Activated CD4-positive, alpha-beta T cell treated with anti-CD3 and anti-CD28 coated beads, Interleukin-2, amount 50 U/mL, for 48 hours (primary cell): Measurements from ENCODE around the gene KCNQ1.

Source experiments
- DNase-seq, 2 experiments: peaks; one replicate each; pipeline ENCODE4 v3.0.0-alpha.2; 2020

The KCNQ1 gene

DNA sequence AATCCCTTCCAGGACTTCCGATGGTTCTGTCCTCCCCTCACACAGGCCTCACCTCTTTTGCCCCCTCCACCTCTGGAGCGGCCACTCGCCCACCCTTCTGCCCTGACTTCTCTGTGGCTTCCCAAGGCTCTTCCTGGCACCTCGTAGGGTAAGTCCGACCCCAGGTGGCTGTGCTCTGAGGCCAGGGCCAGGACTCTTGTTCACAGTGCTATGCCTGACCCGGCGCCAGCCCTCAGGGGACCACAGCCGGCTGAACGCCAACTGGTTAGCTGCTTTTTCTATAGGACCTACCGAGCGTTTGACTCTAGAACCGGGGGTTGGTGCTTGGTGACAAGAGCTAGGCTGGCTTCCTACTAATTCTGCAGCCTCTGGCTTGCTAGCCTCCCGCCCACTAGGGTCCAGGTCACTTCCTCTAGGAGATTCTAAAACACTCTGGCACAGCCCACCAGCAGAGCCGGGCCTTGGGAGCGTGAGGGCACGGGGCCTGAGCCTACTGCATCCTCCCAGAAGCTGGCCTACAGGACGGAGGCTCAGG, 283.4 kb downstream of the KCNQ1 start:
- DNase-seq, result no peak

DNA sequence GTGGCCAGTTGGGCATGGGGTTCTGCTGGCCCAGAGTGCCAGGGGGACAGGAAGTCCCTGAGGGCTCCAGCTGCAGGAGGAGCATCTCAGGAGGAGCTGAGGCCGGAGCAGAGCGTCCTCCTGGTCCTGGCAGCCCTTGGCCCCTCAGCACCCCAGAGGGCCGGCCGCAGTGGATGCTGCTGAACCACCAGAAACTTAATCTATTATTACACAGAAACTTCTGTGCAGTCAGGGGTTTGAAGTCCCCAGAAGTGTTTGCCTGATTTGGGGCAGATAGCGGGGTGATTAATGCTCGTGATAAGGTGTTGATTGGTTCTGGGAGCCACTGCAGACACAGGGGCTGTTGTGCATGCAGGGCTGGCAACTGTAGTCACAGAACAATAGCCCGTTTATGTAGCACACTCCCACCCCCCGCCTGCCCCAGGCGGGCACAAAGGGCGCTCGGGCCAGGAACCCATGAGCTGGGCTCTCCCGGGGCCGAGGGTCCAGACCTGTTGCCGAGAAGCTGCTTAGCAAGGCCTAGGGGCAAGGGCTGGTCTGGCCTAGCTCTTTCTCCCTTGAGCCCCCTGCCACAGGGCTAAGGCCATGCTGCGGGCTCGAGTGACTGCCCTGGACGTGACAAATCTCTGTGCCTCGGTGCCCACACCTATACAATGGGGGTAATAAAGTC, 284.0 kb downstream of the KCNQ1 start:
- no peak for DNase-seq

DNA sequence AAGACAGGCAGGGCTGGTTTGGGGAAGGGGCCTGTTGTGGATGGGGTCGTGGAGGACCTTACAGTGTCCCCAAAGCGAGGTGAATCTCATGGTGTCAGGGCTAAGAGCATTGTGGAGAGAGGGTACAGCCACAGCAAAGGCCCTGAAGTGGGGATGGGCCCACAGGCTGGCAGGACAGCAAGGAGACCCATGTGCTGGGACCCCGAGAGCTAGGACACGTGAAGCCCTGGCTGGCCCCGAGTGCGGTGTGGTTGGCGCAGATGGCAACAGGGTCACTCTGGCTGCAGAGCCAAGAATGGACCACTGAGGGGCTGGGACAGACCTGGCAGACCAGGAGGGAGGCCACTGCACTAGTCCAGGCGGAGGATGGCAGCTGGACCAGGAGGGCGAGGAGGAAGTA, 285.0 kb downstream of the KCNQ1 start:
- DNase-seq, result no peak

DNA sequence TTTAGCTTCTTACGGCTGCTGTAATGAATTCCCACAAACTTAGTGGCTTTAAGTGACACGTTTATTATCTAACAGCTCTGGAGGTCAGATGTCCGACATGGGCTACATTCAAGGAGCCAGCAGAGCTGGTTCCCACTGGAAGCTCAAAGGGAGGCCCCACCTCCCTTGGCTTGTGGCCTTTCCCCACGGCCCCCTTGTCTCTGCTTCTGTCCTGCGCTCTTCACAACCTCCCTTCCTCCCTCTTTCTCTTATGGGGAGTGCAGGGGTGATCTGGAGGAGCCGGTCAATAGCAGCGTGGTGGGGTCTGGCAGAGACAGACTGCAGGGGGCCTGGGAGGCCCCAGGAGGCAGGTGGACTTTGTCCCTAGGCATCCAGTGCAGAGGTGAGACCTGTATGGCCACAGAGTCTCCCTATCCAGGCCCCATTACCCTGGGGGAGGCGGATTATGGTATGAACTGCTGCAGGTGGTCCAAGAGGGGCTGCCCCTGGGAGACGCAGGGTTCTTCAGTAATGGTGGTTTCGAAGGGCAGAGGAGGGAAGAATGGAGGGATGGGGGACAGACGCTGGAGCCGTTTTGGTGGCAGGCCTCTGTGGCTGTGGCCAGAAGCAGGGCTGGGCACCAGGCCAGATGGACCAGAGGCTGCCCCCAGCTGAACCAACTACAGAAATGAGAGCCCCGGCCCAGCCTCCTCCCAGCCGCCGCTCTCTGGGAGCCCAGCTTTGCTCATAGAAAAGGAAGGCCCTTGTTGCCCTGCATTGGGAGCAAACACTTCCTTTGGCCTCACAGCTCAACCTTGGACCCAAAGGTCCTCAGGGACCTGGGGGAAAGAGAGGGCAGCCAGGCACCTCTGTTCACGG, 285.7 kb downstream of the KCNQ1 start:
- no peak for DNase-seq

DNA sequence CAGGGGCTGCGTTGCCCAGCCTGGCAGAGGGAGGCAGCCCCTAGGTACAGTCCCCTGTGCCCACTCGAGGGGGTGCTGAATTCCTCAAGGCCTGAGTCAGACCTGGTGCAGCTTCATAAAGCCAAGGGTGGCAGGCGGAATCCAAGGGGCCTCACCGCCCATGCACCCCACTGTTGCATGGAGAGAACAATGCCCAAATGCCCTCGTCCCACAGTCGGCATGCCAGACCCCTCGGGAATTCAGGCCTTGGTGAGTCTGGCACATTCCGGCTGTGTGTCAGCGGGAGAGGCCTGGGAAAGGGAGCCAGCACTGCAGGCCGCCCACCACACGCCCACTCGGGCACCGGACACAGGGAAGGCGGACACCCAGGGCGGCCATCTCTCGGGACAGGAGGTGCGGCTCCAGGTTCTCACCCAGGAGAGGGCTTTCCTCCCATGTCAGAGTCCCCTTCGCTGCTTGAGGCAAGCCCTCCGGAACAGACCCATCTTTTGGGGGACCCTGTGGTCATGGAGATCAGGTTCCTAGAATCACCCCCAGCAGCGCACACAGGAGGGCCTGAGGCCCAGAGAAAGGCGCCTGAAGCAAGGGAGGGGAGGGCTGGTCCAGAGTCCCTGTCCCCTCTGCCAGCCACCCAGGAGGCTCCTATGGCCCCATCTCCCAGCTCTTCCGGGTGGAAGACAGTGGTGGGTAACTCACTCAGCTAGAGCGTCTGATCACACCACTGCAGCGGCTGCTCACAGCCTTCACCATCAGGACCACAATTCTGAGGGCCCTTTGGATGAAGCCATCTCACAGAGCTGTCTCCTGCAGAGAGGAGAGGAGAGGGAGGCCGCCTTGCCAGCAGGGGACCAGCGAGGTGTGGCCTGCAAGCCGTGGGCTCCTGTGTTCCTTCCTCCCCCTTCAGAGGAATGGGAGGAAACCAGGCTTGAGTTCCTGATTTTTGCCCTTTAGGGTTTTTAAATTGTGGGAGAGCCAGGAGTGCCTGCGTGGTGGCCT, 286.6 kb downstream of the KCNQ1 start:
- DNase-seq, result no peak

DNA sequence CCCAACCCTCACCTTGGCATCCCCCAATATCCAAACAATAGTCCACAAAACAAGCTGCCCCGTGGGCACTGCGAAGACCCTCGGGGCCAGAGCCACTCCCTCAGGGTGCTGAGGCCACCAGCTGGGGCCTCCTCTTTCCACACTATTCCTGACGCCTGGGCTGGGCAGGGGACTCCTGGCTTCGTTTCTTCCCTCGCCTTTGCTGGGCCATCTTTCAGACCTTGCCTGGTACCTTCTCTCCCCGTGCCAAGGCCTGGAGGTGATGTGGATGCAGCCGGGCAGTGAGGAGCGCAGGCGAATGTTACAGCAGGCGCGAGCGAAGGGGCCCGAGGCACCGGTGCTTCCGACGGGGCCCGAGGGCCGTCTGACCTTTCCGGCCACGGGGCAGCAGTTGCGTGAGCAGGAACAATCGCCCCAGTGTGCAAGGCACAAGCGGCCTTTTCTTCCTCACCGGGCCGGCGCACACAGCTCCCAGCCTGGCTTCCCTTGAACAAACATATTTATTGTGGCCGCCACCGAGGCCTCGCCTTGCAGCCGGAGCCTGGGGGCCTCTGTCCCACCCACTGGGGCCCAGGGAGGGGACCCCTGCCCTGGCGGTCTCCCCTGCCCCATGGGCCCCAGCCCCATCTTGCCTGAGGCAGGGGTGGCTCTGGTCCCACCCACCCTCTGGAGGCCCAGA, 287.6 kb downstream of the KCNQ1 start:
- no peak for DNase-seq

DNA sequence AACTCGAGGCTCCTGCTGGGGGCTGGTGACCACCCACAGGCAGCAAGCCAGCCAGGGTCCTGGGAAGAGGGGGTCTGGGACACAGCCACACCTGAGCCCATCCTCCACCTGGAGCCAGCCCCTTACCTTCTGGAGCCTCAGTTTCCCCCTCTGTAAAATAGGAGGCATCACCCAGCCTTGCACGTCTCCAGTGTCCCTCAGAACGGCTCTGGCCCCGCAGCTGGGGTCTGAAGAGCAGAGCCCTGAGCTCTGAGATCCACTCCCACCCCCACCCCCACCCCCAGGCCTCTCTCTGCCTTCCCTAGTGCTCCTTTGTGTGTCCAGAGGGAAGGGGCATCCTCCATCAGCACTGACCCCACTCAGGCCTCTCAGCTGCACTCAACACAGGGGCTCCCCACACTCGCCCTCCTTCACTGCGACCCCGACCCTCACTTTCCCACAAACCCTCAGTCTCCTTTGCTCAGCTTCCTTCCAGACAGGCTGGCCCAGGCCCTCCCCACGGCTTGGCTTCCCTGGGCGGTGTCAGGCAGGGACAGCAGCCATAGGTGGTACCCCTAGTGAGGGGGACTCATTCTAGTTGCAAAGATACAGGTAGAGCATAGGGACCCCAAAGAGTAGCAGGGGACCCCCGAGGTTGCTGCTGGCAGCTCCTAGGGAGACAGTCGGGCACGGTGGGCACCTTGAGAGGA, 288.3 kb downstream of the KCNQ1 start:
- no peak for DNase-seq

DNA sequence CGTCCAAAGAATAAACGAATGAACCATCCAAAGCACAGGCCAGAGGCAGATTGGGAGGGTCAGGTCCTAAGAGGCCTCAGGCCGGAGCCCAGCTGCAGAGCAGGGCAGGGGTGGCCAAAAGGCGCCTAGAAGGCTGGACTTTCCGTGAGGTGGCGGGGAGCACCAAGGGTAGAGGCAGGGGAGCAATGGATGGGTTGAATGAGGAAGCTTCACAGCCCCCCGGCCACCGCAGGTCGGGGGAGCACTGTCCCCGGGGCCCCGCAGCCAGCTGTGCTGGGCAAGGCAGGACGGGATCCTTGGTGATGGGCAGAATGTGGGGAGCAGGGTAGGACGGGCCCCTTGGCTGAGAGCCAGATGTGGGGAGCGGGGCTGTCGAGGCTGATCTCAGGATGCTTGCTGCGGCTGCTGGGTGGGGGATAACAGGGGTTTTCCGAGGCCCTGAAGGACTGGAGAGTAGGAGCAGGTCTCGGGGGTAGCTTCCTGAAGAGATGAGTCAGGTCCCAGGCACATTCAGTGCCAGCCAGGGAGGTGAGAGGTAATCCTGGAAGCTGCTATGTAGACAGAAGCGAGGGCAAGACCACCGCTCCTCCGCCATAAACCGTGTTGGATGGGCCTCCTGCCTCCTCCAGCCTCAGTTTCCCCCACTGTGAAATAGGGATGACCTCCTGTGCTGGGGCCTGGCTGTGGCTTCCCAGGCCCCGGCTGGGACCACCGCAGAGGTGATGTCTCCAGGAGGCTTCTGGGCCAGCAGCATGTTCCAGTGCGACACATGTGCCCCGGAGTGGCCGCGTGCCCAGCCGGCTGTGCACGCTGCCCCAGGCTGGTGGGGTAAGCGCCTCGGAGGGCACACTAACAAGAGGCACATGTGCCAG, 289.6 kb downstream of the KCNQ1 start:
- DNase-seq, result no peak

DNA sequence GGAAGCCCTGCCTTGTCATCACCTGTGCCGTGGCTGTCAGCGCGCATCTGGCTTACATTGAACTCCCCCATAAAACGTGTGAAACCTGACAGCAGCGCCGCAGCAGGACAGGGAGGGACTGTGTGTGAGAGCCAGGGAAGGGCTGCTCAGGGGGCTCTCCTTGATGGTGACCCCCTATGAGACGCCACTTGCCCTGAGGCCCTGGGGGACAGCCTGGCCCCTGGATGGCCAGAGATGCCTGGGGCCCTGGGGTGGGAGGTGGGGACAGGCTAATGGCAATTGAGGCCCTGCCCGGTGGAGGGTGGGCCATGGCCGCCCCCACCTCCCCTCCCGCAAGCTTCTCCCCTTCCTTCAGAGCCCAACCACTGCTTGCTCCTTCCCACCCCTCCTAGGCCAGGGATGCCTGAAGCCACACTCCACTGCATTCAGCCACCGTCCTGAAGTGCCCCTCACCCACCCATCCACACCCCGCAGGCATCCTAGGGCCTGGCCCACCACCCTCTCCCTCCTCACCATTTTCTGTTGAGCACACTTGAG, 290.3 kb downstream of the KCNQ1 start:
- DNase-seq, result no peak

DNA sequence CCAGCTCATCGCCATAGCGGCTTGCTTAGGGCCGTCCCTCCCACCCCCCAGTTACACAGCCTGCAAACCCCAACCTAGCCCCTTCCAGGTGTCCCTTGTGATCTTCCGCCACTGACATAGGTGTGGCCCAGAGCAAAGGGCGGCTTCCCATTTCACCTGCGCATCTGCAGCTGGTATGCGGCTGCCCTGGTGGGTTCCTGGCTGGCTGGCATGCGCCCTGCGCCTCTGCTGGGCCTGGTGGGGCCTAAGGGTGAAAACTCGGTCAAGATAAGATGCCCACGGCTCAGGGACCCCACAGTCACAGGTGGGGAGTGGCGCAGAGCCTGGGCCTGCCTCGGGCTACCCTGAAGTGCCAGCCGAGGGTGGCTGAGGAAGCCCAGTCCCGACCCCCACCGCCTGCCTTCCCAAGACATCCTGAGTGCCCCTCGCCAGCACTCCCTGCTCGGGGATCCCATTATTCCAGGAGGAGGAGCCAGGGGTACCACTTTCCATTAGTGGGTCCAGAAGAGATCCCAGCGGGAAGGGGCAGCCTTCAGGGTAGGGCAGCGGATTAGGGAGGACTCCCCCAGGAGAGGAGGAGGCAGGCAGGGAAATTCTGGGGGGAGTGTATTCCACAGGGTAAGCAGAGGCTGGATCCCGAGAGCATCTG, 291.9 kb downstream of the KCNQ1 start:
- DNase-seq, result no peak

DNA sequence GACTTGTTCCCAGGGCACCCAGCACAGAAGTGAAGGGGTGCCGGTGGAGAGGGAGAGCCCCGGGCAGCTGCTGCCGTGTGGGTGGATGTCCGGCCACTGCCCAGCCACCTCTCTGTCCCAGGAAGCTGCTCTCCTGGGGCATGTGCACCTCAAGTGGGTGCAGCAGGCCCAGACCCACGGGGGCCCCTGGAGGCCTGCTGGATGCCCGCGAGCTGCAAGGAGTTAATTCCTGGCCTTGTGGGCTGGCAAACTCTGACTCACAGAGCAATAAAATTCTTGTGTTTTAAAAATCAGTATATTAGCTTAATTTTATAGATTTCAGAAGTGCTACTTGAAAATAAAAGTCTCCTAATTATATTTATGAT, 292.4 kb downstream of the KCNQ1 start:
- DNase-seq, result no peak

DNA sequence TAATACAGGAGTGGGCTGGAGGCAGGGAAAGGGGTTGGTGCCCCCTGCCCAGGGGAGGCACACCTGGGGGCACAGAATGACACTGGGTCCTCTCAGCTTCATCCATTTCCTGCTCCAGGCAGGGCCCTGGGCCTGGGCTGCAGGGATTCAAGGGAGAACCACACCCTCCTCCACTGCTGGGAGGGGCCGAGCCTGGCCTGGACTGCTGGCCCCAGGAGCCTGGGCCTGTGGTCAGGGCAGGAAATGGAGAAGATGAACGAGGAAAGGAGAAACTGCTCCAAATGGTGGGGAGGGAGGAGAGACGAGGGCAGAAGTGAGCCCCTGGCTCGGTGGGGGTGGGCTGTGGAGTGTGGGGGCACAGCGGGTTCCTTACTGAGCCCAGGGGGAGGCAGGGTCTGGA, 293.1 kb downstream of the KCNQ1 start:
- DNase-seq, result no peak

DNA sequence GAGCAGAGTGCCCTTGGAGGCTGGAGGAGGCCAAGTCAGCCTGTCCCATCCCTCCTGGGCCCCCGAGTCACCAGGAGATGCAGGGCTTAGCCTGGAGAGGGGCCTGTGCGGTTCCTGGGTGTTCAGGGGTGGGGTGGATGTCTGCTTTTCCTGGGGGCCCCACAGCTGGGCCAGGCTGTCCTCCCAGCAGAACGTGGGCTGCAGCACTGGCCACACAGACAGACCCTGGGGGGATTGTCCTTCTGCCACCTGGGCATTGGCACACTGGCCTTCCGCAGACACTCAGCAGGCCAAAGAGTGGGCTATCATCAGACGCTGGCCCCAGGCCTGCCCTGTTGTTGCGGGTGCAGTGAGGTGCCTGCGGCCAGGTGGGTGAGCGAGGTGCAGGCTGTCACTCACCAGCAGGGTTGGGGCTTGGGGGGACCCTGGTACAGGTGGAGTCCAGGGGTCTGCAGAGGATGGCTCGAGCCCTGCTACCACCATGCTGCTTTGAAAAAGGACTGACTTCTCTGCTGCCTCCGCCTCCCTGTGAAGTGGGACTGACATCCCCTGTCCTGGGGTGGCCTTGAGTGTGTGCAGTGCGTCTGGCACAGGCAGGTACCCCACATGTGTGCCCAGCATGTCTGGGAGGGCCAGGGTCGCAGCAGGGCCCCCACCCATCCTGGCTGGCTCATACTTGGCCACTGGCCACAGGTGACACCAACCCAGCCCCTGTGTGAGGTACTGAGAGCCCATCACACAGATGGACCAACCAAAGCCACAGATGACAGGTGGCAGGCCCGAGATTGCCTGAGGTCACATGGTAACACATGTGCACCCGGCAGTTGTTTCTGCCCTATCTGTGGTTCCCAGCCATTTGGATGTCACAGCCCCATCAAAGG, 294.0 kb downstream of the KCNQ1 start:
- no peak for DNase-seq

DNA sequence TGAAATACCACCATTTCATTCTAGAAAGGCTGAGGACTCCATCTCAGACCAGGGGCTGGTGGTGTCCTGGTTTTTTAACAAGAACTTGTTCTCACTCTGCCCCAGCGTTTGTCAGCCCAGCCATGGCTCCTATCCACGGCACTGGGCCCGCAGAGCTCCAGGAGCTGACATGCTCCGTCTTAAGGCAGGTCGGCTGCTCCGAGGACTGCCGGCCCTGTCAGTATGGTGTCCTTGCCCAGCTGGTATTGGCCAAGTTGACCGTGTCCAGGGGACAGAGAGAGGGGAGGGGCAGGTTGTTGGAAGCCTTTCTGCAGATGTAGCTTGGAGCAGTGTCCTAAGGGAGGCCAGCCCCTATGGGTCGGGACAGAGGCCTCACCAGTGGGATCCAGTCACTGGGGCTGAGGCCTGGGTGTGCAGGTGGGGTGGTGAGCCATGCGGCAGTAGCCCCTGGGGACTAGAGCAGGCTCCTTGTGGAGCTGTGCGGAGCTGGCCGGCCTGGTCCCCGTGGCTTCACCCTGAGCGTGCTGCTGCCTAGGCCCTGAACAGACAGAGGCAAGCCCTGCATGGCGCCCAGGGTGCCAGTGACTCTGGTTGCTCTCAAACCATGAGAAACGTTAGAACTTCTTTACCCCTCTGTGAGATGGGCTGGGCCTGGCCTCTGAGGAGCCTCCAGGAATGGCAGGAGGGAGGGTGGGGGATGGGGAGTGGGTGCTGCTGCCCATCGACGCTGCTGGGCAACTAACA, 294.9 kb downstream of the KCNQ1 start:
- DNase-seq, result no peak

DNA sequence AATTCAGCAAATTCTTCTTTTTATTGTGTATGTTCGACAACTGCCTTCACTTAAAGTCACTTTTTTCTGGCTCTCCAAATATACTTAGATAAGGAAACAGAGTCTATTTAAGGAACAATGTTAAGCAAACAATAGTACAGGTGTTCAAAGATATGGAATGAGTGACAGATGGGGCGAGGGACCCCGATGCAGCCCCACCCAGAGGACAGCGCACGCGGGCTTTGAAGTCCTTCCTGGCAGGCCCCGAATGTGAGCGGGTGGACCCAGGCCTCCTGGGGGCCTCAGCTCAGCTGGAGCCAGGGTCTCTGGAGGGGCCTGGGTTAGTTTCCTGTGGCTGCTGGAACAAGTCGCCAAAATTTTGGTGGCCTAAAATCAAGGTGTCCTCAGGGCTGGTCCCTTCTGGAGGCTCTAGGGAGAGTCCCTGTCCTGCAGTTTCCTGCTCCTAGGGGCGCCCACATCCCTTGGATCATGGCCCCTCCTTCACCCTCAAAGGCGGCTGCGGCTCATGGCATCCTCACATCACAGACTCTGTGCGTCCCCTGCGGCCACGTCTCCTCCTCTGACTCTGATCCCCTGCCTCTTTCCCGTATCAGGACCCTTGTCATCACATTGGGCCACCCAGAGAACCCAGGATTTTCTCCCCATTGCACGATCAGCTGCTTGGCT, 295.6 kb downstream of the KCNQ1 start:
- no peak for DNase-seq

DNA sequence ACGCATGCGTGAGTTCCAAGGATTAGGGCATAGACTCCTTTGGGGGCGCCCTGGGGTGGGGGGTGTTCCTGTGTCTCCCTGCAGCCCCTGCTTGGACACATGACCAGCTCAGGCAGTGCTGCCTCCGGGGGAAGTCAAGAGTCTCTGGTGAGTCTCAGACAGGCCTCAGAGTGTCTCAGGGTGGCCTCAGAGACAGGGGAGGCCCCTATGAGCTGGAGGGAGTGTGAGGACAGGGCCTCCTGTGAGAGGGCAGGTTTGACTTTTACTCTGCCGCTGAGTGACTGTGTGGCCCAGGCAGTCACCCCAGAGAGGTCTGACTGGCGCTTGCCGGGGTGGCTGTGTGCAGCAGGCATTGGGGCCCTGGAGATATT, 296.2 kb downstream of the KCNQ1 start:
- DNase-seq, result no peak

DNA sequence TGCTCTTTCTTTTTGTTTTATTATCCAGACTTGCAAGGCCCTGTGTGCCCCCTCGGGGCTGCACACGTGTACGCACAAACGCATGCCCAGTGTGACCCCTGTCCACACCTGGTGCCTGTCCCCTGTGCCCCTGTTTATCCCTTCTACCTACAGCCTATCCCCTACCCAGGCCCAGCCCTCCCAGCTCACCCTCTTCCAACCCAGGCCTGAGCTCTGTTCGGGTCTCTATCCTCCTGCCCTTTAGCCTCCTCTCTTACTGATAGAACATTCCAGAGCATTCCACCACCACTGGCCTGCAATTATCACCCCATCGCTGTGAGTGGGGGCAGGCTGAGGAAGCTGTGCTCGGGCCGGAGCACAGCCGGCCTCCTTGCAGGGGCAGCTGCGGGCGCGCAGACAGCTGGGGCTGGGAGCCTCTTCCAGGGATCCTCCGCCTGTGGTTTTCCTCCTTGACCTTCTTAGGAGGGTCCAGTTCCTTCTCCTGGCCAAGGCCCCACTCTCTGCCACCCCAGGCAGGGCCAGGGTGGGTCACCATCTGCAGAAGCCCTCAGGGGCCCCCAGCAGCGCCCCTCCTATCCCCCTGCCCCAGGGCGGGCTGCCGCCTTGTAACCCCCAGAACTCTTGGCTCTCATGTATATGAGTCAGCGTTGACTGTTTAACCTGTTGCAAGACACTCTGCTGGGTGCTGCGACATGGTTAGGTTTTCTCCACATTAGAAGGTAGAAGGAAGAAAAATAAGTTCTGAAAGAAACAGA, 296.7 kb downstream of the KCNQ1 start:
- DNase-seq, result no peak
